ENCODE measurements around the gene RYK. TPM values are rescaled to one million over a fixed set of nuclear protein-coding genes. Genes with fewer than 3 reads are reported as not detected.

The RYK gene
- 60.4 TPM for total RNA-seq (ENCODE audit: unreplicated experiment)
- long read RNA-seq, partial matches to known transcripts, result 0 of 1 reads
- long read RNA-seq, other reads (novel, unspliced or antisense), result 1 of 1 reads

GRCh38 chr3:134250717-134251220 is at the start of gene RYK:
Gene RYK, minus strand, starts transcription at chr3:134250859. Its CDS starts 205 bp downstream, at chr3:134250654.
- Mint-ChIP-seq H3K27me3 (ENCODE audit: unreplicated experiment) (peaks cover 4% of the 10 kb centered on the region), H3K4me1 (ENCODE audit: unreplicated experiment) (peaks cover 54% of the 10 kb centered on the region), H3K9me3 (ENCODE audit: unreplicated experiment) (no peaks in the 10 kb centered on the region), H3K27ac (ENCODE audit: unreplicated experiment) (peak within 1 kb of the TSS; percentile 88), H3K4me3 (ENCODE audit: unreplicated experiment) (peak within 1 kb of the TSS; percentile 96), H3K36me3 (ENCODE audit: low read depth, unreplicated experiment) (no peaks in the 10 kb centered on the region)
- TF ChIP-seq CTCF (IDR thresholded peaks at IDR 0.05; ENCODE audit: unreplicated experiment), result no peak
- peak; percentile 82 for DNase-seq (ENCODE audit: low spot score)

GRCh38 chr3:134299888-134300206 is 49.2 kb upstream of the RYK start:
- Mint-ChIP-seq H3K4me3 (ENCODE audit: unreplicated experiment) (no peak overlapping the region), H3K9me3 (ENCODE audit: unreplicated experiment) (no peaks in the 10 kb centered on the region), H3K27me3 (ENCODE audit: unreplicated experiment) (peaks cover 3% of the 10 kb centered on the region), H3K27ac (ENCODE audit: unreplicated experiment) (peak overlapping the region; percentile 38), H3K36me3 (ENCODE audit: low read depth, unreplicated experiment) (no peaks in the 10 kb centered on the region), H3K4me1 (ENCODE audit: unreplicated experiment) (peaks cover 18% of the 10 kb centered on the region)
- no peak for DNase-seq (ENCODE audit: low spot score)
- no peak for TF ChIP-seq CTCF (IDR thresholded peaks at IDR 0.05; ENCODE audit: unreplicated experiment)

GRCh38 chr3:134299185-134299887 is 48.7 kb upstream of the RYK start:
- H3K27me3 Mint-ChIP-seq (ENCODE audit: unreplicated experiment), result peaks cover 3% of the 10 kb centered on the region
- H3K9me3 Mint-ChIP-seq (ENCODE audit: unreplicated experiment), result no peaks in the 10 kb centered on the region
- H3K4me3 Mint-ChIP-seq (ENCODE audit: unreplicated experiment), result no peak overlapping the region
- H3K27ac Mint-ChIP-seq (ENCODE audit: unreplicated experiment), result peak overlapping the region; percentile 38
- DNase-seq (ENCODE audit: low spot score), result no peak
- no peaks in the 10 kb centered on the region for H3K36me3 Mint-ChIP-seq (ENCODE audit: low read depth, unreplicated experiment)
- peaks cover 18% of the 10 kb centered on the region for H3K4me1 Mint-ChIP-seq (ENCODE audit: unreplicated experiment)
- no peak for TF ChIP-seq CTCF (IDR thresholded peaks at IDR 0.05; ENCODE audit: unreplicated experiment)

GRCh38 chr3:134298249-134298648 is 47.6 kb upstream of the RYK start:
- H3K27ac Mint-ChIP-seq (ENCODE audit: unreplicated experiment), result no peak overlapping the region
- no peak for TF ChIP-seq CTCF (IDR thresholded peaks at IDR 0.05; ENCODE audit: unreplicated experiment)
- H3K4me3 Mint-ChIP-seq (ENCODE audit: unreplicated experiment), result no peak overlapping the region
- H3K9me3 Mint-ChIP-seq (ENCODE audit: unreplicated experiment), result no peaks in the 10 kb centered on the region
- H3K27me3 Mint-ChIP-seq (ENCODE audit: unreplicated experiment), result peaks cover 3% of the 10 kb centered on the region
- no peak for DNase-seq (ENCODE audit: low spot score)
- no peaks in the 10 kb centered on the region for H3K36me3 Mint-ChIP-seq (ENCODE audit: low read depth, unreplicated experiment)
- peaks cover 18% of the 10 kb centered on the region for H3K4me1 Mint-ChIP-seq (ENCODE audit: unreplicated experiment)

- Mint-ChIP-seq H3K4me1 (ENCODE audit: unreplicated experiment) (peaks cover 18% of the 10 kb centered on the region), H3K27me3 (ENCODE audit: unreplicated experiment) (peaks cover 3% of the 10 kb centered on the region), H3K27ac (ENCODE audit: unreplicated experiment) (no peak overlapping the region), H3K9me3 (ENCODE audit: unreplicated experiment) (no peaks in the 10 kb centered on the region), H3K36me3 (ENCODE audit: low read depth, unreplicated experiment) (no peaks in the 10 kb centered on the region), H3K4me3 (ENCODE audit: unreplicated experiment) (no peak overlapping the region)
- DNase-seq (ENCODE audit: low spot score), result no peak
- no peak for TF ChIP-seq CTCF (IDR thresholded peaks at IDR 0.05; ENCODE audit: unreplicated experiment)
Observed at GRCh38 chr3:134296616-134297015, 46.0 kb upstream of the RYK start.
